KOPT-K1 (cell line): Measurements from ENCODE around the gene ZNF407.
A peak's percentile ranks its signal among the peaks of the same experiment; 100 is the strongest.

Experiments used
- H3K27ac ChIP-seq: fragments of 200-600 bp; sonication (generic); 2 replicates; pipeline ENCODE4 v1.5.1; 2016; ENCODE audit warnings: antibody characterized with exemption, mild to moderate bottlenecking, low read depth, low read length; ENCODE audit not compliant: poor library complexity, severe bottlenecking
- H3K36me3 ChIP-seq: fragments of 200-600 bp; sonication (generic); 2 replicates; pipeline ENCODE4 v1.5.1; 2017; ENCODE audit warnings: antibody characterized with exemption, mild to moderate bottlenecking, low read length, moderate library complexity; ENCODE audit not compliant: insufficient read depth
- H3K9me3 ChIP-seq: fragments of 200-600 bp; sonication (generic); 2 replicates; pipeline ENCODE4 v1.5.1; 2017; ENCODE audit warnings: antibody characterized with exemption, low read length, mild to moderate bottlenecking; ENCODE audit not compliant: insufficient read depth, poor library complexity, severe bottlenecking

ZNF407 gene

DNA sequence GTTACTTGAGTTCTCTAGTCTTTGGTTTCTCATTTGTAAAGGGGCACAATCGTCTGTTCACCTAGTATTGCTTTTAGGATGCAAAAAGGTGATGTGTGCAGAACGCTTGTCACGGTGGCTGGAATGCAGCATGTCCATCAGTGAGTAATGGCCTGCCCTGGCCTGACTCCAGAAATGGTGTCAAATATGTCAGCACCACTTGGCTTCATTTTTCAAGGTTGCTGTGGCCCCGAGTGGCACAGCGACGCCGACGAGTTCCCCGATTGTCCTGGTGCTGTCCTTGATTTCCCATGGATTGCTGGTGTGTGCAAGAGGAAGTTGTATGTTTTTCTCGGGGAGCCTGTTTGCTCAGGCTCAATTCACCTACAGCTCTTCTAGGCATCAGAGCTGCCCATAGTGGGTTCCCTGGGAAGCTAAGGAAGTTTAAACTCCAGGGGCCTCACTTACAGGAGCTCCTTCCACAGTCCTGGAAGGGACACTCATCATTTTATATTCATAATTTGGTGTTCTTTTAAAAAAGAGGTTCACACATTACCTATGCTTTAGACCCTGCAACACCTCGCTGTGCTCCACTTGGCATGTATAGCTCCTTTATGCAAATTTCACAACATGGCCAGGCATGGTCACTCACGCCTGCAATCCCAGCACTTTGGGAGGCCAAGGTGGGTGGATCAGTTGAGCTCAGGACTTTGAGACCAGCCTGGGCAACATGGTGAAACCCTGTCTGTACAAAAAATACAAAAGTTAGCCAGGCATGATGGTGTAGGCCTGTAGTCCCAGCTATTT, 25.6 kb upstream of the ZNF407 start:
- H3K36me3 ChIP-seq = no peaks in the 10 kb centered on the region
- H3K9me3 ChIP-seq = peaks cover 1% of the 10 kb centered on the region
- no peak overlapping the region for H3K27ac ChIP-seq

DNA sequence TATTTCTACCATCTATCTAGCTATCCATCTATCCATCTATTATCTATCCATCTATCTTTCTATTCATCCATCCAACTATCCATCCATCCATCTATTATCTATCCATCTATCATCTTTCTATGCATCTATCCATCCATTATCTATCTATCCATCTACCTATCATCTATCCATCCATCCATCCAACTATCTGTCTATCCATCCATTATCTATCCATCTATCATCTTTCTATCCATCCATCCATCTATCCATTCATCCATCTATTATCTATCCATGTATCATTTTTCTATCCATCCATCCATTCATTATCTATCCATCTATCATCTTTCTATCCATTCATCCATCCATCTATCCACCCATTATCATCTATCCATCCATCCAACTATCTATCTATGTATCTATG, 24.6 kb upstream of the ZNF407 start:
- Histone ChIP-seq H3K36me3 (no peaks in the 10 kb centered on the region), H3K27ac (no peak overlapping the region), H3K9me3 (no peaks in the 10 kb centered on the region)

DNA sequence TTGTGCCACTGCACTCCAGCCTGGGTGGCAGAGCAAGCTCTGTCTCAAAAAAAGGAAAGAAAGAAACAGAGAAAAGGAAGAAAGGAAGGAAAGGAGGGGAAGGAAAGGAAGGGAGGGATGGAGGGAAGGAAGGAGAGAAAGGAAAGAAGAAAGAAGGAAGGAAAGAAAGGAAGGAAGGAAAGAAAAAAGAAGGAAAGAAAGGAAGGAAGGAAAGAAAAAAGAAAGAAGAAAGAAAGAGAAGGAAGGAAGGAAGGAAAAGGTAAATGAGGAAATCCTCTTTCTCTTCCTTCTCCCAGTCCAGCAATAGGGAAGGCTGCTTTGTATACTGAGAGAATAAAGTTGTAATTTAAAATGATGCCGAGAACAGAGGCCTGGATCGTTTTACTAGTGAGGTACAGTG, 22.8 kb upstream of the ZNF407 start:
- Histone ChIP-seq H3K36me3 (no peaks in the 10 kb centered on the region), H3K27ac (no peak overlapping the region), H3K9me3 (no peaks in the 10 kb centered on the region)

DNA sequence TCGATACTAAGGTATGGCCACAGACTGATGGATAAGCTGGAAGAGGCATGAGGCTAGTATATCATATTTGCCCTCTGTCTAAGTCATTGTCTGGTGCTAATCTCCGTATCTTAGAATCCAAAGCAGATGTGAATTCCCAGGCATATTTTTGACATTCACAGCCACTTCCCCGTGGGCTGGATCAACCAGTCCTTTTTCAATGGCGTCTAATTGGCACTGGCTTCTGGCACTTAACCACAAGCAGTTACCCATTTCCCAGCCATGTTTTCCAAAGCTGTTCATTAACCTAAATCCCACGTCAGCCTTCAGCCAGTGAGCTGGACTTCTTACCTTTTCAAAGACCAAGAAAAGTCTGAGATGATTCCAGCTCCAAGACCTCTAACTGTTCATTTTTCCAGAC, 20.7 kb upstream of the ZNF407 start:
- H3K36me3 ChIP-seq = no peaks in the 10 kb centered on the region
- H3K27ac ChIP-seq = no peak overlapping the region
- no peaks in the 10 kb centered on the region for H3K9me3 ChIP-seq

DNA sequence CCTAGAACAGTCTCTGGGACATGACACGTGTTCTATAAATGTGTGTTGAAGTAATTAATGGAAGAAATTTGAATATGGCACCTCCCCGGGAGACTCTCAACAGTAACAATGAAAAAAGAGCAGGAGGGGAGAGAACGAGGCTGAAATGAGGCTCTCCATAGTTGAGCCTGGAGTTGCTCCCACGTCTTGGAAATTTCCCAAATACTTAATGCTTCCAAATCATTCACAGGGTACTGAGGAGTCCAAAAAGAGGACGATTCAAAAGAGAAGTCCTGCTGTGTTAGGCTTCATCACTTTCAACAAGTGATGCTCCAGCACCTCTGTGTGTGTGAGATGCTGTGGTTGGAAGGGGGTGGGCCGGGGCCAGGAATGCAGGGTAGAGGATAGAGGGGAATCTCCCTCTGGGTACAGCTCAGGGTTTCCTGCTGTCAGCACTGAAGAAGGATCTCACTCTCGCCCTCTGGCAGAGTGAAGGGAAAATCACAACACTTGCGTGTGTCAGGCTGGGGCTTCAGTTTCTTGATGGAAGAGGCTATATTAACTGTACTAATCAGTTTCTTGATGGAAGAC, 18.1 kb upstream of the ZNF407 start:
- no peaks in the 10 kb centered on the region for H3K9me3 ChIP-seq
- no peak overlapping the region for H3K27ac ChIP-seq
- no peaks in the 10 kb centered on the region for H3K36me3 ChIP-seq

DNA sequence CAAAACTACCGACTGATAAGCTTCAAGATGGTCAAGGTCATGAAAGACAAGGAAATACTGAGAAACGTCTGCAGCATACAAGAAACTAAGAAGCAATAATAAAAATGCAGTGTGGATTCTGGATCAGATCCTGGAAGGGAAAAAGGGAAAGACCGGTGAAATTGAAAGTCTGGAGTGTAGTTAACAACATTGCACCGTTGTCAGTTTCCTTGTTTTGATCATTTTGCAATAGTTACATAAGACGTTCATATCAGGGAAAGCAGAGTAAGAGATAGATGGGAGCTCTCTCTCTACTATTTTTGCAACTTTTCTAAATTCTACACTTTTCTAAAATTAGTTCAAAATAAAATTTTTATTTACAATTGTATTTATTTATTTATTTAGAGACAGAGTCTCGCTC, 15.0 kb upstream of the ZNF407 start:
- no peaks in the 10 kb centered on the region for H3K36me3 ChIP-seq
- no peak overlapping the region for H3K27ac ChIP-seq
- no peaks in the 10 kb centered on the region for H3K9me3 ChIP-seq

DNA sequence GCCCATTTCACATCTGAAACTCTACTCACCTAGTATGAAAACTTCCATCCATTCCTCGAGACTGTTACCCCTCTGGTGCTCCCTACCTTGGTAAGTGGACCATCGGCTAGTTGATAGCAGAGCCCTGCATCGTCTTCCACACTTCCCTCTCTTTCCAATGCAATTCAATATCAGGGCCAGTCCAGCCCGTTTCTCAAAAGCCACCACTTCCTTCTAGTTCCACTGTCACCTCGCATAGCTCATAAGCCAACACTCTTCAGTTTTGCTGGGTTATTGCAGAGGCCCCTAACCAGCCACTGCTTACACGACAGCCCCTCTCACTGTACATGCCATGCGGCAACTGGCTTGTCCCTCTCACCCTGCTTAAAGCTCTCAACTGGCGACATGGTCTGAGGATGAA, 10.2 kb upstream of the ZNF407 start:
- Histone ChIP-seq H3K36me3 (no peaks in the 10 kb centered on the region), H3K27ac (no peak overlapping the region), H3K9me3 (no peaks in the 10 kb centered on the region)

DNA sequence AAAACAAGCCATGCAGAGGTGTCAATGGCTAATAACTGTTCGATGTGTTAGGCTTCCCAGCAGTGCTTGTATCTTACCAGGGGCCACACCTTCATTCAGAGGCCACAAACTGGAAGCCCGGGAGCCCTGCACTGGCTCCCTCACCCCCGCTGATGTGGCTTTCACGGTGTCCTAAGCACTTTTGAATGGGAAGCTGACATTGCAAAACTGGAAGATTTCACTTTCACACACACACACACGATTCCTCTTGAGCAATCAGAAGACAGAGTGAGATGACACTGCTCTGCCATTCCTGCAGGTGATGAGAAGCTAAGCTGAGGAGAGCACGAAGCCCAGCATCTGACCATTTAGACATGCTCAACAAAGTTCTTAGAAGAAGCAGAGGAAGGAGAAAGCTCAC, 8.6 kb upstream of the ZNF407 start:
- Histone ChIP-seq H3K27ac (no peak overlapping the region), H3K36me3 (peaks cover 13% of the 10 kb centered on the region), H3K9me3 (no peaks in the 10 kb centered on the region)

DNA sequence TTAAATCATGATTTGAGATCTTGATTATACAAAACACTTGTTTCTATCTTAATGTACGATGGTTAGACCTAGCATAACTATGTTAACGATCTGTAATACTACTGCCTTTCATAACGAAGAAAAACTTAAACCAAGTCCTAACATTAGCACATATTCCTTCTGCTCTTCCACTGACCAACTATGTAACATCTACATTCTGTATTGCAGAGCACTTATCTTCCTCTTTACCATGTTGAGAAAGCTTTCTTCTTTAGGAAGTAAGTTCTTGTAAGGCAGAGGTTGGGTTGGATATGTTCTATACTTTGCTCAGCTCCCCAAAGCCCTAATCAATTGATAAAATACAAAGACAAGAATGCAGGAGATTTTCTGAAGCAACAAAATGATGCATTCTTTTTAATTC, 7.9 kb upstream of the ZNF407 start:
- Histone ChIP-seq H3K27ac (no peak overlapping the region), H3K9me3 (no peaks in the 10 kb centered on the region), H3K36me3 (peaks cover 19% of the 10 kb centered on the region)

DNA sequence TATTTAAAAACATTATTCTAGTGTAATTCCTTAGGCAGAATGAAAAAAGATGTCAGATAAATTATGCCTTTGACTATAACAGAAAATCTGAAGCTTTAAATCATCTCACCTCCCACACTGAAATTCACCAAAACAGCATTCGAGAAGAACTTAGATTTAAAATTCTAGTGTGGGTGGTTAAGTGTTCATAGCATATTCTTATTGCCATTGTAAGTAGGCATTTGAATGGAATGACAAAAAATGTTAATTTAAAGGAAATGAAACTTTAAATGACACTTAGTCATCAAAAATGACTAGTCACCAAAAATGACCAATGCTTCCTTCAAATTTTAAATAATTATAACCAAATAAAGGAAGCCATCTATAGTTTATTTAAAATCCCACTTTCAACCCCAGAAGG, 7.0 kb upstream of the ZNF407 start:
- H3K9me3 ChIP-seq = no peaks in the 10 kb centered on the region
- H3K36me3 ChIP-seq = peaks cover 26% of the 10 kb centered on the region
- H3K27ac ChIP-seq = no peak overlapping the region

DNA sequence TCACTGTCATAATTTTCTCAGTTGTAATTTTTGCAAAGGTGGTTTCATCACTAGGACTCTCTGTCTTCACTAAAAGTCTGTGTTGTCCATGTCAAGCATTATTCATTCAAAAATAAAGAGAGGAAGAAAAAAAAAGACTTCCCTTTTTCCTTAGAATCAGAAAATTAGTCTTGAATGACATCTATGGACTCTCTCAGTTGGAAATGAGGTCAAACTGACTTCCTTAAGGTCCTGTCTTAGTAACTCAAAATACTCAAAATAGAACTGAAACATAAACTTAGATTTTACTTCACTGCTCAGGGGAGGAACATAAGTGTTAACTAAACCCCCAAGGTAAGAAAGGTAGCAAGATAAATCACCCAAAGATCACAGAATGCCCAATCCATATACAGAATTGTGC, 2.2 kb upstream of the ZNF407 start:
- no peaks in the 10 kb centered on the region for H3K9me3 ChIP-seq
- H3K27ac ChIP-seq = no peak overlapping the region
- peaks cover 26% of the 10 kb centered on the region for H3K36me3 ChIP-seq

DNA sequence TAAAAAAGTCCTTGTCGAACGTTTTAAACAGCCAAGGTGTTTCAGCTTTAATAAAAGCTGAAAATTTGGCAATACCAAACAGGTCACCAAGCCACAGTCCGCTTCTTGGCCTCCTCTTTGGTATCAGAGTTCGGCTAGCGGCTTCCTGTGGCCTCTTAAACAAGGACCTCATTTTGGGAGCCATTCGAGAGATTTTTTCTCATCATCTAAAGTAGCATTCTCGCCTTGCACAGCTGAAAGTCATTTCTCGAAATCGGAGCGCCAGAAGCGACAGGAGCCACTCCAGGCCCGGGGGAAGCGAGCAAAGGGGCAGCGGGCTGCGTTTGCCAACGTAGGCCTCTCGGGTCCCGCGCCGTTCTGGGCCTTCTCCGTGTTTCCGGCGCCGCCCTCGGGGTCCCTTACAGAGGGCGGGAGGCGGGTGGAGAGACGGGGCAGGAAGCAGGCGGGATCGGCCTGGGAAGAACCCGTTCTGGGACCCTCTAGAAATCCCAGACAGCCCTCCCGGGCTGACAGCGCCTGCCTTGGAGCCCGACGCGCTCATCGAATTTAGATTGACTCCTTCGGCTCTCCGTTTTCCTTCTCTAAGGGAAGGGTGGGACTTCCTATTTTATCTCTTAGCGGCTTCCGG, 522 bp upstream of the ZNF407 start:
- peak overlapping the region; percentile 97 for H3K27ac ChIP-seq
- H3K36me3 ChIP-seq = peaks cover 26% of the 10 kb centered on the region
- H3K9me3 ChIP-seq = no peaks in the 10 kb centered on the region

DNA sequence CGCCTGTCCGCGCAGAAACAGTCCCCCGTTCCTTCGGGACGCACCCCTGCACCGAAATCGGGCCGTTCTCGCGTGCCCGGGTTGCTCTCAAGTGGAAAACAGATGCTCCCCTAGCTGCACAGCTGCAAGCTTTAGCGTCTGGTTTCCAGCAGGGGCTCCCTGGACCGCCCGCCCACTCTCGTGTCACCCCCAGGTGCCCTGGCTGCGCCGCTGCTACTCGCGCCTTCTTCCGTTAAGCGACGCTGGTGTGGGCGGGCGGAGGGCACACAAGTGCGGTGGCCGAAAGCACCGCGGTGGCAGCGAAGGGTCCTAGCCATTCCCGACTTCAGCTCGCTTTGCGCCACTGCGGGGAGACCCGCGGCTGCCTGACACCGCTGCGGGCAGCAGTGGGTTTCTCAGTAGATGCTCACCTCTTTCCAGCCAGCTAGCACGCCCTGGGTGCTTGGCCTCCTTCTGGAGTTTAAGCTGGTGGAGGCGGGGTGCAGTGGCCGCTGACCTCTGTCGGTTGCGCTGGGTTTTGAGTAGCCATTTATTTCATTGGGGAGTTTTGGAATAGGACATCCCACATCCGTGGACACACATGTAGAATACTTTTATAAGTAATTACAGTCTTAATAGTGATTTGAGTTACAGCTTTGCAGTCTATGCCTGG, 806 bp downstream of the ZNF407 start:
- Histone ChIP-seq H3K9me3 (no peaks in the 10 kb centered on the region), H3K36me3 (peaks cover 19% of the 10 kb centered on the region), H3K27ac (peak overlapping the region; percentile 97)

DNA sequence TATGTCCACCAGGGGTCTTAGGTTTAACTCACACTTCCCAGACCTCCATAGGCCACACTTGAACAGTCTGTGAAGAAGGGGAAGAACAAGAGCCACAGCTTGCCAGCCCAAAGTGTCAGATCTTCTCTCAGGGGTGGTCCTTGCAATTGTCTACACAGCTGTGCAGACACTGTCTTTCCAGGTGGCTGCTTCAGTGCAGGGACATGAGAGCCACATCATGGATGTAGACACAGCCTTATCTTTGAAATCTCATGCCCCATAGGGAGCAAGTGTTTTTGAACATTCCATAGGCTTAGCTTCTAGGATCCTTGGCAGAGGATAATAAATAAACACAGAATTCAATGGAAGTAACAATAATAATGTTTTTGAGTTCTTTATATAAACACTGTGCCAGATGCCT, 6.7 kb downstream of the ZNF407 start:
- no peak overlapping the region for H3K27ac ChIP-seq
- no peaks in the 10 kb centered on the region for H3K9me3 ChIP-seq
- no peaks in the 10 kb centered on the region for H3K36me3 ChIP-seq

DNA sequence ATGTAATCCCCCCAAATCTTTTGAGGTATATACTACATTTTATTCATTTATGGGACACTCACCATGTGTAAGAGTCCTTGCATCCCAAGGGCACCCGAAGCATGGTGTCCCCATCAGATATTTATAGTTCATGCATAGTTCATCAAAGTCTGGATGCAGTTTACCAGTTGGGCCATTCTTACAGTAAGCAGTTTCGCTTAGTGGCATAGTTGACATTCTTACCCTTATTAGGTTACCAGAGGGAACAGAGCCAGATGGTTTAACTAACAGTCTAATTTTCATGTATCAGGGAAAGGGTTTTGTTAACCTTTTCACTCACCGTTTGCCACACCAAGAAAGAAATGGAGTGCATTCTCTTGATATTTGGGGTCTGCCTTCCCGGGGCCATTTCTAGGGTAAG, 7.1 kb downstream of the ZNF407 start:
- Histone ChIP-seq H3K9me3 (no peaks in the 10 kb centered on the region), H3K36me3 (no peaks in the 10 kb centered on the region), H3K27ac (no peak overlapping the region)
